B cell (primary cell): ENCODE results near the gene TCF7L2. TPM values are rescaled to one million over a fixed set of nuclear protein-coding genes. Genes with fewer than 3 reads are reported as not detected.

ENCODE experiments used
- ATAC-seq: fragments of 200-7000 bp; cut with Tn5 transposase; one replicate; pipeline ENCODE4 v1.10.0; 2021; ENCODE audit warnings: low read depth, mild to moderate bottlenecking, moderate number of reproducible peaks, moderate library complexity
- CTCF ChIA-PET: fragments of 350-600 bp; sonication (Branson Sonifier 250); formaldehyde crosslinking; loops from one replicate; lab custom pipeline; 2021; ENCODE audit warnings: antibody characterized with exemption, inconsistent platforms; lab: Charles Lee
- POLR2A ChIA-PET: fragments of 350-600 bp; sonication (Branson Sonifier 250); formaldehyde crosslinking; loops from one replicate; lab custom pipeline; 2021; ENCODE audit warnings: antibody characterized with exemption; lab: Charles Lee
- DNase-seq: peaks from one replicate; pipeline ENCODE4 v3.0.0; 2013
- H2AFZ ChIP-seq: 2 replicates; pipeline ENCODE4 v1.6.1; 2012; ENCODE audit warnings: mild to moderate bottlenecking, low read depth, low read length; ENCODE audit not compliant: insufficient read depth, poor library complexity, severe bottlenecking
- H3K27ac ChIP-seq, 2 donors: 1 replicate in 1 of 2; 2 replicates in 1 of 2; pipeline ENCODE4 v1.5.1; 2012 to 2013; ENCODE audit warnings: low read length in 2 of 2, mild to moderate bottlenecking in 2 of 2, moderate library complexity in 1 of 2
- H3K27me3 ChIP-seq, 4 experiments: fragments of 200-600 bp in 1 of 4; sonication (generic) in 1 of 4; replicated peaks in 1 of 4; 1 replicate in 2 of 4; 2 replicates in 2 of 4; pipeline versions ENCODE4 v1.6.1 to v1.7.0; 2013 to 2016; ENCODE audit warnings: low read length in 3 of 4, mild to moderate bottlenecking in 2 of 4, mixed read lengths in 1 of 4, moderate library complexity in 1 of 4; ENCODE audit not compliant: insufficient read depth in 4 of 4, control insufficient read depth in 3 of 4; ENCODE audit errors: control extremely low read depth in 1 of 4
- H3K36me3 ChIP-seq, 2 experiments: replicated peaks in 1 of 2; 1 replicate in 1 of 2; 2 replicates in 1 of 2; pipeline versions ENCODE4 v1.6.1 to v1.7.1; 2013; ENCODE audit warnings: low read length in 1 of 2; ENCODE audit not compliant: insufficient read depth in 2 of 2, control insufficient read depth in 1 of 2; ENCODE audit errors: control extremely low read depth in 1 of 2, extremely low read depth in 1 of 2
- H3K4me1 ChIP-seq, 2 donors: fragments of 200-600 bp in 1 of 2; sonication (generic) in 1 of 2; 1 replicate in 1 of 2; 2 replicates in 1 of 2; pipeline versions ENCODE4 v1.5.1 to v1.6.1; 2013 to 2017; ENCODE audit warnings: low read length in 2 of 2; ENCODE audit not compliant: control insufficient read depth in 2 of 2, insufficient read depth in 2 of 2
- H3K4me2 ChIP-seq: replicated peaks from 2 replicates; pipeline ENCODE3; 2012; ENCODE audit warnings: mild to moderate bottlenecking, low read depth, low read length; ENCODE audit not compliant: poor library complexity, severe bottlenecking
- H3K4me3 ChIP-seq, 5 experiments: fragments of 200-600 bp in 1 of 5; sonication (generic) in 1 of 5; 1 replicate in 3 of 5; 2 replicates in 2 of 5; pipeline versions ENCODE4 v1.5.1 to v1.7.0; 2011 to 2016; ENCODE audit warnings: low read length in 4 of 5, mild to moderate bottlenecking in 4 of 5, low read depth in 2 of 5, control low read depth in 1 of 5, moderate library complexity in 1 of 5; ENCODE audit not compliant: insufficient read depth in 1 of 5; ENCODE audit errors: control extremely low read depth in 1 of 5, extremely low read depth in 1 of 5
- H3K79me2 ChIP-seq: fragments of 200-600 bp; sonication (generic); one replicate; pipeline ENCODE4 v1.6.0; 2016; ENCODE audit warnings: low read length; ENCODE audit not compliant: control insufficient read depth, insufficient read depth
- H3K9ac ChIP-seq: fragments of 200-600 bp; sonication (generic); 2 replicates; pipeline ENCODE4 v1.6.1; 2017; ENCODE audit warnings: mild to moderate bottlenecking, low read length, moderate library complexity
- H3K9me3 ChIP-seq, 3 donors: one replicate each; pipeline versions ENCODE4 v1.6.1 to v1.7.1; 2013; ENCODE audit warnings: low read length in 2 of 3; ENCODE audit not compliant: control insufficient read depth in 2 of 3, insufficient read depth in 1 of 3; ENCODE audit errors: control extremely low read depth in 1 of 3
- H4K20me1 ChIP-seq: 2 replicates; pipeline ENCODE4 v1.6.0; 2012; ENCODE audit warnings: mild to moderate bottlenecking, low read length; ENCODE audit not compliant: insufficient read depth, control insufficient read depth, poor library complexity, severe bottlenecking
- H3K27ac Mint-ChIP-seq: one replicate; pipeline ENCODE4 v1.8.0; 2021; ENCODE audit warnings: mixed read lengths
- H3K27me3 Mint-ChIP-seq: one replicate; pipeline ENCODE4 v1.8.0; 2021; ENCODE audit warnings: mixed read lengths
- H3K4me1 Mint-ChIP-seq: one replicate; pipeline ENCODE4 v1.8.0; 2021; ENCODE audit warnings: mixed read lengths
- H3K4me3 Mint-ChIP-seq: one replicate; pipeline ENCODE4 v1.8.0; 2021; ENCODE audit warnings: mixed read lengths
- H3K9me3 Mint-ChIP-seq: one replicate; pipeline ENCODE4 v1.8.0; 2022; ENCODE audit warnings: mixed read lengths; ENCODE audit not compliant: insufficient read depth
- EZH2 ChIP-seq: IDR thresholded peaks from 2 replicates; pipeline ENCODE4 v1.6.1; 2012; ENCODE audit warnings: borderline replicate concordance, low read depth, mild to moderate bottlenecking, moderate library complexity, low read length; ENCODE audit not compliant: insufficient read depth, poor library complexity, severe bottlenecking
- WGBS: methylation state at CpG from one replicate; pipeline ENCODE4 v1.1.5; 2013; ENCODE audit warnings: missing lambda C conversion rate; ENCODE audit not compliant: insufficient coverage; 5-methylcytosine and 5-hydroxymethylcytosine counted together
- intact Hi-C: fragments of 100-400 bp; cut with micrococcal nuclease; formaldehyde crosslinking; loops from one replicate; pipeline ENCODE4 v1.10.0; 2022
- polyA plus RNA-seq: library from polyadenylated mRNA; depleted of rRNA; stranded (reverse); fragments of >200 nt; gene quantifications from 2 replicates; pipeline ENCODE4 v1.2.3, GENCODE V29; 2012
- total RNA-seq, 2 donors: library from RNA; stranded (reverse); fragments of 120-200 nt in 1 of 2; gene quantifications; 1 replicate in 1 of 2; 2 replicates in 1 of 2; pipeline versions ENCODE4 v1.2.3 to v1.2.4, GENCODE V29; 2013 to 2022
- TF ChIP-seq, protein P1 (sequence below): fragments of 200-600 bp; IDR thresholded peaks from one replicate; pipeline ENCODE4 v1.8.0; 2022; ENCODE audit warnings: antibody characterized with exemption, mild to moderate bottlenecking

TCF7L2 gene
- total and polyA plus RNA-seq, 2 donors (not counting 1 experiment from before 2014, with no cell fraction given) = 0.48 to 1.1 TPM

GRCh38 chr10:113038985-113039384 lies 88.9 kb downstream of the TCF7L2 start:
- Histone ChIP-seq H3K9ac (no peak overlapping the region), H3K36me3 (no peaks in the 10 kb centered on the region), H3K4me3 (no peak overlapping the region), H3K27ac (no peak overlapping the region), H3K4me2 (no peak overlapping the region), H3K79me2 (no peaks in the 10 kb centered on the region), H3K27me3 (peaks cover 0 to 3% (median 0%) of the 10 kb centered on the region in 4 experiments), H4K20me1 (no peaks in the 10 kb centered on the region), H3K4me1 (no peaks in the 10 kb centered on the region), H3K9me3 (no peaks in the 10 kb centered on the region), H2AFZ (no peak overlapping the region)
- ChIA-PET POLR2A (no interaction called here), CTCF (no interaction called here)
- peaks cover 18% of the 10 kb centered on the region for H3K27me3 Mint-ChIP-seq
- H3K9me3 Mint-ChIP-seq = no peaks in the 10 kb centered on the region
- no peak overlapping the region for H3K4me3 Mint-ChIP-seq
- no CpG with 5 or more reads among the region's 4 CpGs for WGBS
- ATAC-seq = no peak
- no peaks in the 10 kb centered on the region for H3K4me1 Mint-ChIP-seq
- H3K27ac Mint-ChIP-seq = no peak overlapping the region
- DNase-seq = no peak
- intact Hi-C loops = no loop called here
- TF ChIP-seq, protein P1, sequence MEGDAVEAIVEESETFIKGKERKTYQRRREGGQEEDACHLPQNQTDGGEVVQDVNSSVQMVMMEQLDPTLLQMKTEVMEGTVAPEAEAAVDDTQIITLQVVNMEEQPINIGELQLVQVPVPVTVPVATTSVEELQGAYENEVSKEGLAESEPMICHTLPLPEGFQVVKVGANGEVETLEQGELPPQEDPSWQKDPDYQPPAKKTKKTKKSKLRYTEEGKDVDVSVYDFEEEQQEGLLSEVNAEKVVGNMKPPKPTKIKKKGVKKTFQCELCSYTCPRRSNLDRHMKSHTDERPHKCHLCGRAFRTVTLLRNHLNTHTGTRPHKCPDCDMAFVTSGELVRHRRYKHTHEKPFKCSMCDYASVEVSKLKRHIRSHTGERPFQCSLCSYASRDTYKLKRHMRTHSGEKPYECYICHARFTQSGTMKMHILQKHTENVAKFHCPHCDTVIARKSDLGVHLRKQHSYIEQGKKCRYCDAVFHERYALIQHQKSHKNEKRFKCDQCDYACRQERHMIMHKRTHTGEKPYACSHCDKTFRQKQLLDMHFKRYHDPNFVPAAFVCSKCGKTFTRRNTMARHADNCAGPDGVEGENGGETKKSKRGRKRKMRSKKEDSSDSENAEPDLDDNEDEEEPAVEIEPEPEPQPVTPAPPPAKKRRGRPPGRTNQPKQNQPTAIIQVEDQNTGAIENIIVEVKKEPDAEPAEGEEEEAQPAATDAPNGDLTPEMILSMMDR = no peak
- no peak for TF ChIP-seq EZH2

GRCh38 chr10:113041324-113041723 lies 91.3 kb downstream of the TCF7L2 start:
- Mint-ChIP-seq H3K27ac (no peak overlapping the region), H3K4me1 (no peaks in the 10 kb centered on the region), H3K9me3 (no peaks in the 10 kb centered on the region), H3K4me3 (no peak overlapping the region), H3K27me3 (peaks cover 16% of the 10 kb centered on the region)
- H3K36me3 ChIP-seq = no peaks in the 10 kb centered on the region
- H3K4me1 ChIP-seq = no peaks in the 10 kb centered on the region
- H3K79me2 ChIP-seq = no peaks in the 10 kb centered on the region
- no peak overlapping the region for H2AFZ ChIP-seq
- no peak for DNase-seq
- CTCF ChIA-PET = no interaction called here
- peaks cover 0 to 3% (median 0%) of the 10 kb centered on the region in 4 experiments for H3K27me3 ChIP-seq
- TF ChIP-seq EZH2 = no peak
- TF ChIP-seq, protein P1 = no peak
- intact Hi-C loops = no loop called here
- ATAC-seq = no peak
- H3K9ac ChIP-seq = no peak overlapping the region
- no peak overlapping the region for H3K4me2 ChIP-seq
- peaks cover 0 to 4% (median 0%) of the 10 kb centered on the region in 3 donors for H3K9me3 ChIP-seq
- no peak overlapping the region for H3K27ac ChIP-seq
- WGBS = 100% methylated on average over 1 of the region's 1 CpG
- H4K20me1 ChIP-seq = no peaks in the 10 kb centered on the region
- H3K4me3 ChIP-seq = no peak overlapping the region
- POLR2A ChIA-PET = no interaction called here
